Fibroblast of mammary gland (primary cell): Measurements from ENCODE around the gene ZNF618.

Experiments used
- DNase-seq: peaks from one replicate; pipeline ENCODE4 v3.0.0-alpha.2; 2010; ENCODE audit warnings: low read depth
- H3K4me3 ChIP-seq: 2 replicates; pipeline ENCODE4 v1.5.1; 2011; ENCODE audit warnings: low read depth, mild to moderate bottlenecking, low read length, moderate library complexity; ENCODE audit not compliant: control insufficient read depth
- TF ChIP-seq, protein P1 (sequence below): conservative IDR thresholded peaks from 2 replicates; pipeline ENCODE4 v1.5.1; 2011; ENCODE audit warnings: low read depth, low read length, inconsistent platforms; ENCODE audit not compliant: control insufficient read depth, insufficient read depth

The ZNF618 gene

DNA sequence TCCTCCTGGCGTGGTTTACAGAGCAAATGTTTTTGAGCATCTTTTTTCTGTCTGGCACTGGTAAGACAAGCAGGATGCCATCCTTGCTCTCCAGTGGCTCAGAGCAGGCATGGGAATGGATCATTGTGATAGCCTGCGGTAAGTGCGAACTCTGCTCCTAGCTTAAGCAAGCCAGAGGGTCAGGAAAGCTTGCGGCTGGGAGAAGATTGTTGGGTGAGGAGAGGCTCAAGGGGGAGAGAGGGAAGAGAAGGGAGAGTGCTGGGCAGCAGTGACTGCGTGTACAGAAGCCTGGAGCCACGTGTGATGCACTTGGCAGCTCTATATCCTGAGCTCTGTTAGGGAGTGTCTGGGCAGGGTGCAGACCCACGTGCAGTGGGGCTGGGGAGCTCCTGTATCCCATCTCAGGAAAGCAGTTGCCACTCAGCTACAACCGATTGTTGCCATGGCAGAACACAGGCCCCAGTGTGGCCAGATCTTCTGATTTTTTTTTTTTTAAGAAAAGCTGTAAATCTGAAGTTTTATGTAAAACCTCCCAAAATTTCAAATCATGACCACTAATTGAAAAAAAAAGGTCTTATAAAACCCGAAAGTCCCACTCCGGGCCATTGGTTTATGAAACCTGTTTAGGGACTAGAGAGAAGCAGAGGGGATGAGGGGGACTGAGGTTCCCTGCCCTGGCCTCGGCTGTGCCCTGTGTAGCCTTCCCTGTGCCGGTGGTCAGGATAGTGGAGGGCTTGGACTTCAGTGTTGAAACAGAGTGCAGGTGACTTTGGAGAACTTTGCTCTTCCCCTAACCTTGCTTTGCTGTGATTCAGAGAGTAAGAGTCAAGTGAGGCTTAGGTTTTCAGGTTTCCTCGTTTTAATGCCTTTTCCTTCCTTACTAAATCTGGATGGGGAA, 67.3 kb downstream of the ZNF618 start:
- DNase-seq, result no peak
- H3K4me3 ChIP-seq, result no peak overlapping the region
- TF ChIP-seq, protein P1, sequence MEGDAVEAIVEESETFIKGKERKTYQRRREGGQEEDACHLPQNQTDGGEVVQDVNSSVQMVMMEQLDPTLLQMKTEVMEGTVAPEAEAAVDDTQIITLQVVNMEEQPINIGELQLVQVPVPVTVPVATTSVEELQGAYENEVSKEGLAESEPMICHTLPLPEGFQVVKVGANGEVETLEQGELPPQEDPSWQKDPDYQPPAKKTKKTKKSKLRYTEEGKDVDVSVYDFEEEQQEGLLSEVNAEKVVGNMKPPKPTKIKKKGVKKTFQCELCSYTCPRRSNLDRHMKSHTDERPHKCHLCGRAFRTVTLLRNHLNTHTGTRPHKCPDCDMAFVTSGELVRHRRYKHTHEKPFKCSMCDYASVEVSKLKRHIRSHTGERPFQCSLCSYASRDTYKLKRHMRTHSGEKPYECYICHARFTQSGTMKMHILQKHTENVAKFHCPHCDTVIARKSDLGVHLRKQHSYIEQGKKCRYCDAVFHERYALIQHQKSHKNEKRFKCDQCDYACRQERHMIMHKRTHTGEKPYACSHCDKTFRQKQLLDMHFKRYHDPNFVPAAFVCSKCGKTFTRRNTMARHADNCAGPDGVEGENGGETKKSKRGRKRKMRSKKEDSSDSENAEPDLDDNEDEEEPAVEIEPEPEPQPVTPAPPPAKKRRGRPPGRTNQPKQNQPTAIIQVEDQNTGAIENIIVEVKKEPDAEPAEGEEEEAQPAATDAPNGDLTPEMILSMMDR, result no peak

DNA sequence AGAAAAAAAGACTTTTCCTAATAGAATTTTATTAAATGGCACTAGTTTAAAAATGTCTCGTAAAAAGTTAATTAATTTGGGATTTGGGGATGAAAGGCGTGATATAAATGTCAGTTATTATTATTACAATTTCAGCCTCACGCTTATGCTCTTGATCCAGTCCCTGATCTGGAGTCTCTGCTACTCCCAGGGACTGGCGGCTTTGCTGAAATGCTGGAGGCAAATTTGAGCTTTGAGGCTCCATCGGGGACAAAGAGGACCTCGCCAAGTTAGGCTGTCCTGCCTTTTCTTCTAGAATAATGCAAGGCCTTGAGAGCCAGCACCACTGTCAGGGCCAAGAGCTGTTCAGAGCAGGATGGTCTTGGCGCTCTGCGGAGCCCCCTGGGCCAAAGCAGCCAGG, 69.7 kb downstream of the ZNF618 start:
- DNase-seq, result no peak
- TF ChIP-seq, protein P1, result no peak
- H3K4me3 ChIP-seq, result no peak overlapping the region

DNA sequence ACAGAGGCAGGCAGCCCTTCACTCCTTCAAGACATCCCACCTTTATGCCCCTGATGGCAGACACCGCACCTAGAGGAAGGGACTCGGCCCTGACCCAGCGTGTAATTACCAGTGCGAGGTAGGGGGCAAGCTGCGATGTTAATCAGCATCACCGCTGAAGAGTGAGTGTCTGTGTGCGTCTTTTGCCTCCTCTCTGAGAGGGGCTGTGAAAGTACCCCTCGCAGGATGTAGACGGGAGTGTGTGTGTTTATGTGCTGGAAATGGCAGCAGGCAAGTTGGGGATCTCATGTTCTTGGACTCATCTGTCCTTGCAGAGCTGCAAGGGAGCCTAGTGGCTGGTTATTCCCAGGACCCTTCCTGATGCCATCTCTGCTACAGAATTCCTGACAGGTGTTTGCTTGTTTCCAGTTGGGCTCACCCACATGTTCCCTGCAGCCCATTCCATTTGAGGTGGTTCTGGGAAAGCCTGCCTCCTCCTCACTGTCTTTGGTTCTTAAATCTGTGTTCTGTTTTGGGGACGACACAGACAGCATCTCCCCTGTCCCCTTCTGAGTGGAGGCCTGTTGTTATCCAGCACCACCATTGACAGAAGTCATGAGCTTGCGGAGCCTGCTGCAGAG, 70.5 kb downstream of the ZNF618 start:
- no peak overlapping the region for H3K4me3 ChIP-seq
- DNase-seq, result no peak
- TF ChIP-seq, protein P1, result no peak

DNA sequence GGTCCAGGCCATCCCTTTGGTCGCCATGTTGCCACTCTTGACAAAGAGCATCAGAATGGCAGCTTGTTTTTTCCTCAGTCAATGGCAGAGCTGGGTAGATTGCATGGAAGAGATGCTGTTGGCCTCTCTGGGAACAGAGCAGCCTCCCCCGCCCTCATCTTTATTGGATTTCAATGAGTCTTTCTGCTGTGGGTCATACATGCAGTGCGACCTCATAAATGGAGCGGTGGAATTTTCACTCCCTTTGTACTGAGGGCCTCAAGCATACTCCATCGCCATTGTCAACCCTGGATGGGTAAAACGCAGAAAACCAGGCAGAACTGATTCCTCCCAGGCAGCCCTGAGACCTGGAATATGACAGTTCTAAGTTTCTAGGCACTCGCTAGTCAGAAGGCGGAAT, 71.8 kb downstream of the ZNF618 start:
- DNase-seq, result no peak
- H3K4me3 ChIP-seq, result no peak overlapping the region
- TF ChIP-seq, protein P1, result no peak

DNA sequence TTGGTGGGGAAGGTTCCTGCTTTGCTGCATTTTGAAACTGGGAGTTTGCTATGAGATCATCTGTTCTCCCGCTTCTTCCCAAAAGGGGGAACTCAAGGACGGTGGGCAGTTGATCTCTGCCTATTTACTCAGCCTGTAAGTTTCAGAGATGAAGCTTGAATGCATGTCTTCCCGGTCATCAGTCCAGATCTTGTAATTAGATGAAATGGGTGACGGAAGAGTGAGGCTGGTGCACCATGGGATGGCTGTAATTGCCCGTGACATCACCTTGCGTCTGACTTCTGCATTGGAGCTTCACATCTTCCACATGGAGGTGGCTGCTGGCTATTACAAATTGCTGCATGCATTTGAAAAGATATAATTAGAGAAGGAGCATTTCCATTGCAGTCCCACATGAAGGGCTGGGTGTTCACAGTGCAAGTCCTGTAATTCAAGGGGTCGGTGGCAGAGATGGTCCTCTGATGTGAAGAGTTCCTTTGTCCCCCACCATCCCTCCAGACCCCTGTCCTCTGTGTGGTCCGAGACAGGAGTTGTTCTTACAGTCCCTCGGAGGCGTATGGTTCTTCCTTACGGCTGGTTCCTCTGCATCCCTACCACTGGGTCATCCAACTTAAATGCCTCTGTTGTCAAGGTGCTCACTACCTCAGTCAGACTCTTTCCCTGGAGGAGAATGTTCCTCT, 72.9 kb downstream of the ZNF618 start:
- no peak for DNase-seq
- H3K4me3 ChIP-seq, result no peak overlapping the region
- TF ChIP-seq, protein P1, result no peak

DNA sequence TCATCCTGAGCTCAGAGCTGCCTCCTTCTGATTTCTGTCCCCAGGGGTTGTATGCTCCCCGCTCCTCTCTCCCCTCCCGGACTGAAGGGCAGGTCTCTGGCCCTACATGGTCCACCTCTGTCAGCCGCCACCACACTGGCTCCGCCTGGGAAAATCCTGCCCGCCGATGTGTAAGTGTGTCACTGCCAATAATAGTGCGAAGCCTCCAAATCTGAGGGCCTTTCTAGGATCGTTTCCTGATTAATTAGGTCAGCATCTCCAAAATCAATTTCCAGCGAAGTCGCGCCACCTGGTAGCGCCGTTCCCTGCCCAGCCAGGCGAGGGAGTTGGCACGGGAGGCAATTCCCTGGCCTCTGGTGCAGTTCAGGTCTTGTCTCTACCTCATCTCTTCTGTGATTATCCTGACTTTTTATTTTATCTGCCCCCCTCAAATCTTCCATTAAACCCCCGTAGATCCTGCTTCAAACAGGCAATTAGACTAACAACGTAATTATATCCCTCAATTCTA, 73.5 kb downstream of the ZNF618 start:
- TF ChIP-seq, protein P1, result no peak
- no peak overlapping the region for H3K4me3 ChIP-seq
- DNase-seq, result no peak
